HG02943 (cell line): ENCODE measurements around the gene CA5A.
"Not testable (repeated sequence)": the region's sequence is repeated elsewhere in the genome, so short reads cannot be mapped to it uniquely, and the experiment has no call there.

Source experiments
- ATAC-seq: cut with Tn5 transposase; IDR thresholded peaks from one replicate; pipeline ENCODE4 v1.9.1; 2021; ENCODE audit warnings: mild to moderate bottlenecking, low read depth, moderate library complexity; ENCODE audit not compliant: unreplicated experiment

The CA5A gene

GRCh38 chr16:87874639-87875427 lies 61.5 kb downstream of the CA5A start:
- no peak for ATAC-seq

- not testable (repeated sequence) for ATAC-seq
Observed at GRCh38 chr16:87870418-87871291, 65.7 kb downstream of the CA5A start.

- not testable (repeated sequence) for ATAC-seq
Observed at GRCh38 chr16:87869879-87870417, 66.4 kb downstream of the CA5A start.

GRCh38 chr16:87869061-87869878 lies 67.1 kb downstream of the CA5A start, which contains the start of gene SLC7A5:
Gene SLC7A5, minus strand, starts transcription at chr16:87869507. Its CDS starts 85 bp downstream, at chr16:87869422.
- not testable (repeated sequence) for ATAC-seq

GRCh38 chr16:87868254-87869029 lies 67.9 kb downstream of the CA5A start:
- ATAC-seq: not testable (repeated sequence)

GRCh38 chr16:87865902-87866555 lies 70.3 kb downstream of the CA5A start:
- ATAC-seq: not testable (repeated sequence)

- ATAC-seq: no peak
Observed at GRCh38 chr16:87864331-87864989, 71.9 kb downstream of the CA5A start.

- not testable (repeated sequence) for ATAC-seq
Observed at GRCh38 chr16:87863327-87863635, 73.0 kb downstream of the CA5A start.

GRCh38 chr16:87862597-87863326 lies 73.6 kb downstream of the CA5A start:
- not testable (repeated sequence) for ATAC-seq

- ATAC-seq: not testable (repeated sequence)
Observed at GRCh38 chr16:87861300-87862099, 74.8 kb downstream of the CA5A start.

- ATAC-seq: no peak
Observed at GRCh38 chr16:87860553-87861299, 75.6 kb downstream of the CA5A start.

GRCh38 chr16:87858151-87858993 lies 78.0 kb downstream of the CA5A start:
- not testable (repeated sequence) for ATAC-seq

GRCh38 chr16:87856791-87857228 lies 79.5 kb downstream of the CA5A start:
- ATAC-seq: no peak

GRCh38 chr16:87855852-87856715 lies 80.2 kb downstream of the CA5A start:
- no peak for ATAC-seq
